Upper lobe of right lung (tissue), 1 donor: ENCODE measurements around the gene ITPR3. TPM values are rescaled to one million over a fixed set of nuclear protein-coding genes. Genes with fewer than 3 reads are reported as not detected.

Source experiments
- ATAC-seq: fragments of 200-7000 bp; cut with Tn5 transposase; one replicate; pipeline ENCODE4 v1.9.1; 2020; ENCODE audit warnings: mild to moderate bottlenecking, moderate library complexity
- DNase-seq: peaks from one replicate; pipeline ENCODE4 v3.0.0-alpha.2; 2020
- H3K27ac ChIP-seq: fragments of 200-600 bp; one replicate; pipeline ENCODE4 v1.8.0; 2022
- H3K27me3 ChIP-seq: fragments of 200-600 bp; one replicate; pipeline ENCODE4 v1.8.0; 2022; ENCODE audit warnings: mild to moderate bottlenecking
- H3K36me3 ChIP-seq: fragments of 200-600 bp; one replicate; pipeline ENCODE4 v1.8.0; 2022
- H3K4me1 ChIP-seq: fragments of 200-600 bp; one replicate; pipeline ENCODE4 v1.8.0; 2022
- H3K4me3 ChIP-seq: fragments of 200-600 bp; one replicate; pipeline ENCODE4 v1.8.0; 2022; ENCODE audit warnings: mild to moderate bottlenecking
- H3K9me3 ChIP-seq: fragments of 200-600 bp; one replicate; pipeline ENCODE4 v1.8.0; 2022
- intact Hi-C: fragments of 100-400 bp; cut with DNase I; formaldehyde crosslinking; loops from one replicate; pipeline ENCODE4 v1.11.0; 2022
- total RNA-seq: library from RNA; stranded (reverse); fragmentation: NEBNext Ultra II Directional; extraction: Animal tissue kit (Norgen Biotek cat#: 25700); gene quantifications from one replicate; pipeline ENCODE4 v1.2.1, GENCODE V29; 2021
- TF ChIP-seq, protein P1 (sequence below): fragments of 200-600 bp; IDR thresholded peaks from one replicate; pipeline ENCODE4 v1.8.0; 2022; ENCODE audit warnings: antibody characterized with exemption
- donor health status: DM: no; HTN: yes; CAD: no; lungs with severe emphysema.

ITPR3 gene
- total RNA-seq, 1 donor from 2014 or later: 111 TPM

DNA sequence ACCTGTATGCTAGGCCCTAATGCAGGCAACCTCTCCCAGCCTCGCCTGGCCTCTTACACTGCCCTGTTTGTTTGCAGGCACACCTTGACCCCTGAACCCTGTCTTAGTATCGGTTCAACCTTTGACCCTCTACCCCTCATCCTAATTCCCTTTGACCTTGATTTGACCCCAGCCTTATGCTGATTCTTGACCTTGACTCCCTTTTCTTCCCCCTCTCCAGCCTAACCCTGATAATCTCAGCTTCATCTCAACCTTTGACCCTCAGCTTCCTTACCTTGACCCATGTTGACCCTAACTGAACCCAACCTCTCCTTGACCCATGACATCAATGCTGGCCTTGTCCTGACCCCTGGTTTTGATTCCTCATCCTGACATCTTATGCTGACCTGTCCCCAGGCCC lies 56.6 kb downstream of the ITPR3 start:
- peaks cover 95% of the 10 kb centered on the region for H3K36me3 ChIP-seq
- intact Hi-C loops: no loop called here

DNA sequence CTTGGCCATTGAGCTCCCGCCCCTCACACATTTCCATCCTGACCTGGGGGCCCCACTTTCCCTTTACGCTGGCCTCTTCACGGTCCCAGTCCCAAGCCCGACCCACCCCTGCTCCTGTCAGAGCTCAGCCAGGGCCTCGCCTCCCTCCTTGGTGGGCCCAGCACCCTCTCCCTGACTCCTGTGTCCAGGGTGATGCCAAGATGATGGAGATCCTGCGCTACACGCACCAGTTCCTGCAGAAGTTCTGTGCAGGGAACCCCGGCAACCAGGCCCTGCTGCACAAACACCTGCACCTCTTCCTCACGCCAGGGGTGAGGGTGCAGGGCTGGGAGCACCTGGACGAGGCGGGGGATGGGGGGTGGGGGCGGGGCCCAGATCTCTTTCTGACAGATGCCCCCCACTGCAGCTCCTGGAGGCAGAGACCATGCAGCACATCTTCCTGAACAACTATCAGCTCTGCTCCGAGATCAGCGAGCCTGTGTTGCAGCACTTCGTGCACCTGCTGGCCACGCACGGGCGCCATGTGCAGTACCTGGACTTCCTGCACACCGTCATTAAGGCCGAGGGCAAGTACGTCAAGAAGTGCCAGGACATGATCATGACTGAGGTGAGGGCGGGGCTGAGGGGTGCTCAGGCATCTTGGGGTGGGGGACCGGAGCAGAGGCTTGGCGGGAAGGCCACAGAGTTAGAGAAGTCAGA lies 57.3 kb downstream of the ITPR3 start:
- no peak overlapping the region for H3K27ac ChIP-seq
- H3K27me3 ChIP-seq: no peaks in the 10 kb centered on the region
- H3K36me3 ChIP-seq: peaks cover 98% of the 10 kb centered on the region
- no peak for DNase-seq
- ATAC-seq: no peak
- intact Hi-C loops: no loop called here
- H3K4me3 ChIP-seq: no peak overlapping the region
- H3K4me1 ChIP-seq: no peaks in the 10 kb centered on the region
- H3K9me3 ChIP-seq: no peaks in the 10 kb centered on the region
- TF ChIP-seq, protein P1, sequence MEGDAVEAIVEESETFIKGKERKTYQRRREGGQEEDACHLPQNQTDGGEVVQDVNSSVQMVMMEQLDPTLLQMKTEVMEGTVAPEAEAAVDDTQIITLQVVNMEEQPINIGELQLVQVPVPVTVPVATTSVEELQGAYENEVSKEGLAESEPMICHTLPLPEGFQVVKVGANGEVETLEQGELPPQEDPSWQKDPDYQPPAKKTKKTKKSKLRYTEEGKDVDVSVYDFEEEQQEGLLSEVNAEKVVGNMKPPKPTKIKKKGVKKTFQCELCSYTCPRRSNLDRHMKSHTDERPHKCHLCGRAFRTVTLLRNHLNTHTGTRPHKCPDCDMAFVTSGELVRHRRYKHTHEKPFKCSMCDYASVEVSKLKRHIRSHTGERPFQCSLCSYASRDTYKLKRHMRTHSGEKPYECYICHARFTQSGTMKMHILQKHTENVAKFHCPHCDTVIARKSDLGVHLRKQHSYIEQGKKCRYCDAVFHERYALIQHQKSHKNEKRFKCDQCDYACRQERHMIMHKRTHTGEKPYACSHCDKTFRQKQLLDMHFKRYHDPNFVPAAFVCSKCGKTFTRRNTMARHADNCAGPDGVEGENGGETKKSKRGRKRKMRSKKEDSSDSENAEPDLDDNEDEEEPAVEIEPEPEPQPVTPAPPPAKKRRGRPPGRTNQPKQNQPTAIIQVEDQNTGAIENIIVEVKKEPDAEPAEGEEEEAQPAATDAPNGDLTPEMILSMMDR: no peak

More for the DNA sequence above, 56.6 kb downstream of the ITPR3 start:
- DNase-seq (no peak), ATAC-seq (no peak)
- Histone ChIP-seq H3K27me3 (no peaks in the 10 kb centered on the region), H3K27ac (no peak overlapping the region), H3K4me1 (no peaks in the 10 kb centered on the region), H3K9me3 (no peaks in the 10 kb centered on the region), H3K4me3 (no peak overlapping the region)
- TF ChIP-seq, protein P1: no peak

DNA sequence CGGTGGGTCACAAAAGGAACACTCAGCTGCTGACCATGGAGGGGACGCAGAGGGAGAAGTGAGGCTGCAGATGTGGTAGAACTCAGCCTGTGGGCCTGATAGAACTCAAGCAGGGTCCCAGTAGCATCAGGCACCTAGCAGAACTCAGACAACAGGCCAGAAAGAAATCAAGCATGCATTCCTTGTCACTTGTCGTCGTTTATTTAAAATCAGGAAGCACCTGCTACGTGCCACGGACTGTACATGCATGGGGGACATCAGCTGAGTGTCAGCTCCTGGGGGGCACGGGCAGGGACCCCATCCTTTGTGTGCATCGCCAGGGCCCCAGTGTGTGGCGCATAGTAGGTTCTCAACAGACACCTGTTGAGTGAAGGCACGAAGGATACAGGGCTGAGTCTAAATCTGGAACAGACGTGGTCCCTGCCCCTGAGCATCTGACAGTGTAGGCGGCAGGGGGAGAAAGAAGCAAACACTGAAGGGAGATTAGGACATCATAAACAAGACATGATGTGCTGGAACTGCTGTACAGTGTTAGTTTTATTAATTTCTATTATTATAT lies 57.9 kb downstream of the ITPR3 start:
- H3K4me1 ChIP-seq: no peaks in the 10 kb centered on the region
- ATAC-seq (no peak), DNase-seq (no peak)
- no peaks in the 10 kb centered on the region for H3K27me3 ChIP-seq
- no peak overlapping the region for H3K27ac ChIP-seq
- TF ChIP-seq, protein P1: no peak
- H3K9me3 ChIP-seq: no peaks in the 10 kb centered on the region
- no peak overlapping the region for H3K4me3 ChIP-seq
- intact Hi-C loops: no loop called here
- peaks cover 97% of the 10 kb centered on the region for H3K36me3 ChIP-seq

DNA sequence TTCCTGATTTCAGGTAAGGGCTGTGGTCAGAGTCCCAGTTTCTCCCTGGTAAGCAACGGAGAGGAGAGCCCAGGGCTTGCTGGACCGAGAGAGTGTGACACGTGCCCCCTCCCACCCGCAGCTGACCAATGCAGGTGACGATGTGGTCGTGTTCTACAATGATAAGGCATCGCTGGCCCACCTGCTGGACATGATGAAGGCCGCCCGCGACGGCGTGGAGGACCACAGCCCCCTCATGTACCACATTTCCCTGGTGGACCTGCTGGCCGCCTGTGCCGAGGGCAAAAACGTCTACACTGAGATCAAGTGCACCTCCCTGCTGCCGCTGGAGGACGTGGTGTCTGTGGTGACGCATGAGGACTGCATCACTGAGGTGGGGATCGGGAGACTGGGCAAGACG lies 58.6 kb downstream of the ITPR3 start:
- Histone ChIP-seq H3K36me3 (peaks cover 97% of the 10 kb centered on the region), H3K9me3 (no peaks in the 10 kb centered on the region), H3K4me1 (no peaks in the 10 kb centered on the region), H3K27ac (no peak overlapping the region), H3K4me3 (no peak overlapping the region), H3K27me3 (no peaks in the 10 kb centered on the region)
- DNase-seq: no peak
- TF ChIP-seq, protein P1: no peak
- intact Hi-C loops: no loop called here
- ATAC-seq: no peak

DNA sequence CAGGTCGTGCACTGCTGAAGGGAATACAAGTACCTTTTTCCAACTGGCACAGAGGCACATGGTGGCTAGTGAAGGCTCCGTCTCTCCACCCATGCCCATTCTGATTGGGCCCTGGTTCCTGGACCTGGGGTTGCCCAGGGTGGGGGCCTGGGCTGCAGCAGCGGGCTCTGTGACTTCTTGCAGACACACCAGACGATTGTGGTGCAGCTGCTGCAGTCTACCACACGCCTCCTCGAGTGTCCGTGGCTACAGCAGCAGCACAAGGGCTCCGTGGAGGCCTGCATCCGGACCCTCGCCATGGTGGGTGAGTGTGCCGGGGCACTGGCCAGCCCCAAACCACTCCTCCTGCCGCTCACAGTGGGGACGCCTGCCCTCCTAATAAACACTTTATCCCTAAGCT lies 61.2 kb downstream of the ITPR3 start:
- Histone ChIP-seq H3K27me3 (no peaks in the 10 kb centered on the region), H3K4me1 (no peaks in the 10 kb centered on the region), H3K27ac (no peak overlapping the region), H3K9me3 (no peaks in the 10 kb centered on the region), H3K36me3 (peaks cover 96% of the 10 kb centered on the region), H3K4me3 (no peak overlapping the region)
- TF ChIP-seq, protein P1: no peak
- no peak for ATAC-seq
- intact Hi-C loops: no loop called here
- DNase-seq: no peak
